GM19238 (cell line): Measurements from ENCODE around the gene ELOF1.

Experiments
- DNase-seq: peaks from one replicate; pipeline ENCODE4 v3.0.0; 2011; ENCODE audit warnings: low spot score; ENCODE audit not compliant: insufficient read length

ELOF1 gene

DNA sequence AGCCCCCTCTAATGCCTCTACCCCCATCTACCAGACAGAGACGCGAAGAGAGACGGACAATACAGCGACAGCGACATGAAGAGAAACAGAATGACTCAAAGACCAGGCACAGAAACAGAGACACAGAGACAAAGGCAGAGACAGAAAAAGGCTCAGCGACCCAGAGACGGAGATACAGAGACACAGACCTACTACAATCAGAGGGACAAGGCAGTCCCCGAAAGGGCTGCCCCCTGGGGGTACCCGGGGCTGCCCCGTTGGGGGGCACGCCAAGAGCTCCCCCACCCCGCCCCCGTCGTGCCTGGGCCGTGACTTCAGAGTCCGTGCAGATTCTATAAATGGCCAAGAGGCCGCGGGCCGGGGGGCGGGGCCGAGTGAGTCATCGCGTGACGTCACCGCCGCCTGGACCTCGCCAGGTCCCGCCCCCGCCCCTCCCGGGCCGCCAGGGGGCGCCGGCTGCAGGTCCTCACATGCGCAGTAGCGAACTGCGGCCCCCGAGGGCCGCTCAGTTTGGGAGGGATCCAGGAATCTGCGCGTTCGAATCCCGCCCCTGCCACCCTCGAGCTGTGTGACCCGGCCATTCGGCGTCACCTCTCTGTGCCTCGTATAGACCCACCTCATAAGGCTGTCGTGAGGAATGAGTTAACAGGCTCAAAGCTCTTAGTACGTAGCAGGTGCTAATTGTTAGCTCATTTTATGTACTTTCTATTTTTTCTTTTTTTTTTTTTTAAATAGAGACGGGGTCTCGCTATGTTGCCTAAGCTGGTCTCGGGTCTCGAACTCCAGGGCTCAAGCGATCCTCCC lies 23.0 kb downstream of the ELOF1 start:
- DNase-seq, result peak; percentile 92

DNA sequence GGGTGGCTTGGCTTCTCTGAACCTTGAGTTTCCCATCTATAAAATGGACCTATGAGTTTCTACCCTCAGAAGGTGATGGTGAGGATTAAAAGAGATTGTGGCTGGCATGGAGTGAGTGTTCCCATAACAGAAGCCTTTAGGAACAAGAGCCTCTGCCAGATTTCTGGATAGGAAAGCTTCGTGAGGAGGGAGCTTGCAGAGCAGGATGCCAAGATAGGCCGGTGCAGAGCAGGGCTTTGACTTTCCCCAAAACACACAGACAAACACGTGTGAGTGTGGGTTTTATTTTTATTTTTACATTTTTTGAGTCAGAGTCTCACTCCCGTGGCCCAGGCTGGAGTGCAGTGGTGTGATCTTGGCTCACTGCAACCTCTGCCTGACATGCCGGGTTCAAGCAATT lies 24.1 kb downstream of the ELOF1 start:
- DNase-seq, result no peak

DNA sequence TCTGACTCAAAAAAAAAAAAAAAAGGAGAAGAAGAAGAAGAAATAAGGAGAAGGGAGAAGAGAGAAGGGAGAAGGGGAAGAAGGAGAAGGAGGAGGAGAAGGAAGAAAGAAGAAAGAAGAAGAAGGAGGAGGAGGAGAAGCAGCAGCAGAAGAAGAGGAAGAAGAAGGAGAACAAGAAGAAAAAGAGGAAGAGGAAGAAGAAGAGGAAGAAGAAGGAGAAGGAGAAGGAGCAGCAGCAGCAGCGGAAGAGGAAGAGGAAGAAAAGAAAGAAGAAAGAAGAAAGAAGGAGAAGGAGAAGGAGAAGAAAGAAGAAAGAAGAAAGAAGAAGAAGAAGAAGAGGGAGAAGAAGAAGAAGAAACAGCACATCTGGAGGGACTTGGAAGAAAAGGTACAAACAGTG lies 24.5 kb downstream of the ELOF1 start:
- no peak for DNase-seq

DNA sequence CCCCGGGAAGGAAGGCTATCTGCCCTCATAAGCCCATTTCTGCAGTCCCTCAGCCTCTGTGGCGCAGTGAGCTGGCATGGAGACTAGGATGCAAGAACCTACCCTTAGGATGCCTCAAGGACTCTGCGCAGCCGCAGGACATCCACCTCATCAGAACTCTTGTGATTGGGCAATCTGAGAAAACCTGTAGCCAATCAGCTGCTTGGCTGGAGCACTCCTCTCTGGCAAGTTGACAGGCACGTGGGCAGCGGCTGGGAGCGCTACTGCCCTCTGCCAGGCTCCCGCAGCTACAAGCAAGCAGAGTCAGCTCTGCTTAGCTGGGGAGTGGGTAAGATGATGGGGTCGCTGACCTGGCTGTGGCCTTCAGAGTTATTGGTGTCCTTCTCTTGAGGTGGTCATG lies 28.6 kb downstream of the ELOF1 start:
- no peak for DNase-seq

DNA sequence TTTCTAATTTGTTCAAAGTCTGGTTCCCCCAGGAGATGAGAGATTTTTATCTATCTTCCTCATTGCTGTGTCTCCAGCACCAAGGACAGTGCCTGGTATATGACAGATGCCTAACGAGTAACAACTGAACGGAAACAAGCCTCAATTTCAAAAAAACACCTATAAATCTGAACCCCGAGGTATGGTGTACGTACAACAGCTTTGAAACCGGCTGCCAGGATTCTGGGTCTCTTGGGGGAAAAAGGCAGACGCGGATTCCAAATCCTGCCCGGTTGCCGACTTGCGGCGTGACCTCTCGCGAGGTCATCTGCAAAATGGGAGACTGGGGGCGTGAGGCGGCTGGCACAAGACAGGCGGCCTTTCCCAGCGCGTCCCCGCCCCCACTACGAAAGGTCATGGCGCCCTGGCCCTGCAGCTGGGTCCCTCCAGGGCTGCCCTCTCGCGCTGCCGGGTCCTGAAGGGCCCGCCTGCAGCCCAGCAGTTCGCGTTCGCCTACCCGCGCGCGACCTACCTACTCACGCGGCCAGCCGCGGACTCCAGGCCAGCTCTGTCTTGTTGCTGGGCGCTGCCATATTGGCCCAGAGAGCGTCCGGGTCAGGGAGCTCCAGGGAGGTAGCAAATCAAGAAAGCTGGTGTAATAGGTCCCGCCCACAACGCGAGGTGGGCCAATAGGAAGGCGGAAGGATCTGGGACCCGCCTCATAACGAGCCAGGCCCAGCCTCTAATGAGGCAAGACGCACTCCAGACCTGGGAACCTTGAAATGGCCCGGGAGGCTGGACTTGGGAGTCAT lies 30.3 kb downstream of the ELOF1 start, which contains the start of gene ECSIT:
ECSIT (minus strand) TSS at position 584 of the 791 bp plus-strand sequence. CDS start 9,964 bp downstream, outside the sequence.
- DNase-seq, result peak; percentile 99

DNA sequence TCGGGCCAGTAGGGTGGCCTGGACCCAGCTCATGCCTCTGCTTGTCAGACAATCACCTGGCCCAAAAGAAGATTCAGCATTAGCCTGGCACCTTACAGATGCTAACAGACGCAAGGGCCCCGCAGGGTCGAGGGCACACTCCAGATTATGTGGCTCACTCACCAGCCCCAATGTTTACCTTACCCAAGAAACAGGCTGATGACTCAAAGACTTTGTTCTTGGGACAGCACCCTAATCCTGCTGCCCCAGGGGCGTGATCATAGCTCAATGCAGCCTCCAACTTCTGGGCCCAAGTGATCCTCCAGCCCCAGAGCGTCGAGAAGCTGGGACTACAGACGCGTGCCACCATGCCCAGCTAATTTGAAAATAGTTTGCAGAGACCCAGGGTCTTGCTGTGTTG lies 39.9 kb downstream of the ELOF1 start:
- no peak for DNase-seq

DNA sequence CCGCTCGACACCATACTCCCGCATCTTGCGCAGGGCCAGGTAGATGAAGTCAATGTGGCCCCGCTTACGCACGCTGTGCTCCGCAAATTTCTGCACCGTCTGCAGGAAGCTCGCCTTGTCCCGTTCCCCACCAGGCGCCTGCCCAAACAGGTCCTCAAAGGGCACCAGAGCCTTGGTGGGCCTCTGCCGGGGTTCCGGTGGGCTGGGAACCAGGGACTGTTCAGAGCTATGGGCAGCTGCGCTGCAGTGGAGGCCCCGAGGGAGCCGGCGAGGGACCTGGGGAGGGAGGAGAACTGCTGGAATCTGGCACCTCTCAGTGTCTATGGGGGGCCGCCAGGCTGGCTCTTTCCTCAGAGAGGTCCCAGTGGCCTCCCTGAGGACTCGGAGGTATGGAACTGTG lies 45.1 kb downstream of the ELOF1 start:
- no peak for DNase-seq

DNA sequence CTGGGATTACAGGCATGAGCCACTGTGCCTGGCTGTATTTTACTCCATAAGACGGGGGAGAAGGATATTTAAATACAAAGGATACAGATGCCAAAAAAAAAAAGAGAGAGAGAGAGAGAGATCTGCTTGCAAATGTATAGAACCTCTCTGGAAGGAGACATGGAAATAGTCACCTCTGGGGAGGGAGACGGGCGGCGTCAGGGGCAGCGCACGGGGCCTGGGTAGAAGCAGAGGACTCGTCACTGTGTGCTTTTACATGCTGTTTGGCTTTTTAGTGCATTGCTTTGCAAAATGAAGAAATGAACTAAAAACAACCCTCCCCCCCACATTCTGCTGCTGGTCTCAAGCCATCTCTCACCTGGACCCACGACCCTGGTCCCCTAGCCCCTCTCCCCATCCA lies 48.6 kb downstream of the ELOF1 start:
- DNase-seq, result no peak

DNA sequence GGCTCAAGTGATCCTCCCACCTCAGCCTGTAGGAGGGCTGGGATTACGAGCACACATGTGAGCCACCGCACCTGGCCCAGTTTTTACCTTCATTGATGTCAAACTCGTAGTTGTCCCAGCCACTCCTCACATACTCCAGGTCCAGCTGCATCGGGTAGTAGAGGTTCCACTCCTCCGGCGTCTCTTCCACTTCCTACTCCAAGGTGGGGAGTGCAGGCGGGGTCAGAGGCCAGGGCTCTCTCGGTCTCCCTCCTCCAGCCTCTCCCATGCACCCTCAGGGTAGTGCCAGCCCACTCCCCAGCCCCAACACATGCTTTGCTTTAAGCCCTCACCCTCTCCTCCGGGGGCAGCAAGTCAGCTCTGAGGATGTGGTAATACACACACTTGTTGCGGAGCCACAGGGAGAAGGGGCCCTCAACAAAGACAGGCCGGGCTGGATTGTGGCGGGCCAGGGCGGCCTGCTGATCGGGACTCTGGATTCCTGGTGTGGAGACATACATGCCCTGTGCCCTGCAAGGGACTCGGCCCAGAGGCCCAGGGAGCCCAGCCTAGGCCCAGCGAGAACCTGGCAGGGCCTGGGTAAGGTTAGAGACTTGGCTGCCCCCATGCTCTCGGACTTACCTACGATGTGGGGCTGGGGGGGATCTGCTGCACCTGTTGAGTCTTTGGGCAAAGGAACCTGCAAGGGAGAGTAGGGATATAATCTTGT lies 51.5 kb downstream of the ELOF1 start:
- no peak for DNase-seq

DNA sequence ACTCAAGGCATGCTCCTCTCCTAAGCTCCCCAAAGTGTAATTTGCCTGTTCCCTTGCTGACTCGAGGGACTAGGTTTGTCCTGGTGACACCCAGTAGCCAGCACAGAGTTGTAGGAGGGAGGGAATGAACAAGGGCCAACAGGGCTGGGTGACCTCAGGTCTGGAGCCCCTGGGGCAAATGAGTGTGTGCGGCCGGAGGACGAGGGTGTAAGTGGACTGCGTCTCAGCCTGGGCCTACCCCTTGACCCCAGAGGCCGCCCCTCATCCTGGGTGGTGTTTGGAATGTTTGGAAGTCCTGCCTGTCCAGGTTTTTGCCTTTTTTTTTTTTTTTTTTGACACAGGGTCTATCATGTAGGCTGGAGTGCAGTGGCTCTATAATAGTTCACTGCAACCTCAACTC lies 52.1 kb downstream of the ELOF1 start:
- no peak for DNase-seq

DNA sequence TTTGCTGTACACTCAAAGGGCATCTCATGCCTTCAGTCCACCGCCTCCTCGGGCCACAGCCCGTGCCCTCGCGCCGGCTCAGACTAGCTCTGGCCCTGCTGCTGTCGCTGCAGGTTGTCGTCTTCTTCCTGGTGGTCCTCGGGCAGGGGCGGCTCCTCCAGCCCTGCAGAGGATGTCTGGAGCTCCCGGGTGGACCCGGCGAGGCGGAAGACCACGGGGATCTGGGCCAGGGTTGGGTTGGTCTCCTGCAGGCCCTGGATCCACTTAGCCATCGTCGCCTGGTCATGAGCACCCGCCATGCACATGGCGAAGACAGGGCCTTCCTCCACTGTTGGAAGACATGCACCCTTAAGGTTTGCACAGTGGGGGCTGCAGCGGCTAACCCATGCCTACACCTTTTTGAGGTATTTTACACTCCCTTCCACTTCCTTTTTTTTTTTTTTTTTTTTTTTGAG lies 52.9 kb downstream of the ELOF1 start:
- DNase-seq, result no peak

DNA sequence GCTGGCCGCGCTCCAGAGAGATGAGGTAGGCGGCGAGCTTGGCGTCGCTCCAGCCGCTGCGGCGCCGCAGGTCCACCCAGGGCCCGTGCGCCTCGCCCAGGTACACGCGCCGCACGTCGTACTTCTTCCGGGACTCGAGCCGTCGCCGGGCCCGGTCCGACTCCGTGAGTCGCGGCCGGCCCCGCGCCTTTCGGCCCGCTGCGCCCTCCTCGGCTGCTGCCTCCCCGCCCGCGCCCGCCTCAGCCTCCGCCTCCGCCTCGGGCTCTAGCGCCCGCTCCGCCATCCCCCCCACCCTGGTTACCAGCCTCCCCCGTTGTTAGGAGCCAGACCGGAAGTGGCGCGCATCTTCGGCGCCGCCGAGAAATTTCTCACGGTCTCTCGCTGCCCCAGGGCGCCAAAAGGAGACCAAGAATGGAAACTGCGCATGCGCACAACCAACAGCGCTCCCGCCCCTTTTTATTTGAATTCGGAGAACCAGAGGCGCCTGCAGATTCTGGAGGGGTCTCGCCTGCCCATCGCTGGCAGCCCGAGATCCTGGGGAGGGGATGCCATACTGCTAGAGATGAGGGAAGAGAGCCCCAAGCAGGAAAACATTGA lies 53.4 kb downstream of the ELOF1 start, which contains the start of gene ZNF653:
ZNF653 (minus strand) TSS at position 336 of the 597 bp plus-strand sequence; CDS start at position 283, 53 bp downstream.
- peak; percentile 97 for DNase-seq

DNA sequence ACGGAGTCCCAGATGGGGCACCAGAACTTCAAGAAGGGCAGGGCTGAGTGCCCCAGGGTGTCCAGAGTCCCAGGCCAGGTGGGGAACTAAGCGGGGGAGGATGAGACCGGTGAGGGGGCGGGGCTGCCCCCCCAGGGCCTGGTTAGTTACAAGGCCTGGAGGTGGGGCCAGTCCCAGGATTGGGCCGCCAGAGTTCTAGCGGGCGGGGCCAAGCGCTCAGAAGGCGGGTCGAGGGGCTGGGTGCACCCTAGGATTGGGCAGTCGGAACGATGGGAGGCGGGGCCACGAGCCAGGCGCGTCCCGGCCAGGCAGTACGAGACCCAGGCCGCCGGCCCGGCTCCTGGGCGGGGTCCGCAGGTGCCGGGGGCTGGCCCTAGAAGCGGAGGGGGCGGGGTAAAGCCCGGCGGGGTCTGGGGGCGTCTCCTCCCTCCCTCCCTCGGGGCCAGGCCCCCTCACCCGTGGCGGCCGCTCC lies 54.0 kb downstream of the ELOF1 start:
- peak; percentile 98 for DNase-seq

DNA sequence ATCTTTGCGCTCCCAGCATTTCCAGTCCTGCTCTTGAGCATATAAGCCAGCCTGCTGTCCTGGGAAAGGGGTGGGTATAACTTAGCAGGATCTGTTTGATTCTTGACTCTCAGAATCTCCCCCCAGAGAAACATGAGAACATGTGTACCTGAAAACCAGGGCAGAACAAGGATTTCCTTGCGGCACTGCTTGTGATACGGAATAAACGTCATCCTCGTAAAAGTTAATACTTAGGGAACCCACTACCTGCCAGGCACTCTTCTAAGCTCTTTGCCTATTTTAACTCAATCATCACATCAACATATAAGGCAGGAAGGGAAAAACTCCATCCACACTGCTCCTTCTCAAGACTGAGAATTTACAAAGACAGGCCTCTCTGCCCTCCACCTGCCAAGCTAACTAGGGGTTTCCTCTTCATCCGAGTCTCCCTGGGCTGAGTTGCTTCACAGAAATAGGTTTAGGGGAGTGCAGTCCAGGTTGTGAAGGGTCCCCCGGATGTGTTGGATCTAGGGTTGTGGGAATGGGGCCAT lies 54.5 kb downstream of the ELOF1 start:
- no peak for DNase-seq
